Activated CD4-positive, CD25-positive, alpha-beta regulatory T cell (primary cell): ENCODE measurements around the gene NEURL3.

ENCODE experiments used
- DNase-seq, 4 experiments: peaks; one replicate each; lab custom pipeline; 2025; lab: John Stamatoyannopoulos, UW

NEURL3 gene

DNA sequence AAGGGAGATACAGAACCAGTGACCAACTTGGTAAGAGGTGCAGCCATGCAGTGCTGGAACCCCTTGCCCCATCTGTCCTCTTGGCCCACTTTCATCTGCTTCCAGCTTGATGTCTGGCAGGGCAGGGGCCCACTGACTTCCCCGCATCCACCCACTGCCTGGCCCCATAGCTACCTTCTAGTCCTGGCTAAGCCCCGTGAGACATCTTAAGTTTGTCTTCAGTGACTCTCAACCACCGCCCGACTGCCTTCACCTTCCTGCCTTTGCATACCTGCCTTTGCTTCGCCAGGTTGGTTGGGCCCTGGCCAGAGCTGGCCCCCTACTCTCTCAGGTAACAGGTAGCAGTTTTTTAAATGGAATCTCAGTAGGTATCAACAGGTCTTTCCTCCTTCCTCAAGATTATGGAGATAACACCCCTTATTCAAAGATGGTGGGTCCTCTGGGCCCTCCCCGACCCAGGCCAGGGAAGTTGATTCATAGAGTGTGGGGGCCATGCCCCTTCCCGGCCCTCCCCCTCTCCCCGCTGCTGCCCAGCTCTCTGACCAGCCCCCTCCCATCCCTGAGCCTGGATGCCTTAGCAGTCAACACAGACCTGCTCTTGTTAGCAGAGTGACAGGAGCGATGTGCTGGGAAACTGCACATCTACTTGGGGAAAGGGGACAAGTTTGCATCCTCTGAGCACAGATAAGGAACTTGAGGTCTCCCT lies 34.2 kb upstream of the NEURL3 start:
- no peak for DNase-seq

DNA sequence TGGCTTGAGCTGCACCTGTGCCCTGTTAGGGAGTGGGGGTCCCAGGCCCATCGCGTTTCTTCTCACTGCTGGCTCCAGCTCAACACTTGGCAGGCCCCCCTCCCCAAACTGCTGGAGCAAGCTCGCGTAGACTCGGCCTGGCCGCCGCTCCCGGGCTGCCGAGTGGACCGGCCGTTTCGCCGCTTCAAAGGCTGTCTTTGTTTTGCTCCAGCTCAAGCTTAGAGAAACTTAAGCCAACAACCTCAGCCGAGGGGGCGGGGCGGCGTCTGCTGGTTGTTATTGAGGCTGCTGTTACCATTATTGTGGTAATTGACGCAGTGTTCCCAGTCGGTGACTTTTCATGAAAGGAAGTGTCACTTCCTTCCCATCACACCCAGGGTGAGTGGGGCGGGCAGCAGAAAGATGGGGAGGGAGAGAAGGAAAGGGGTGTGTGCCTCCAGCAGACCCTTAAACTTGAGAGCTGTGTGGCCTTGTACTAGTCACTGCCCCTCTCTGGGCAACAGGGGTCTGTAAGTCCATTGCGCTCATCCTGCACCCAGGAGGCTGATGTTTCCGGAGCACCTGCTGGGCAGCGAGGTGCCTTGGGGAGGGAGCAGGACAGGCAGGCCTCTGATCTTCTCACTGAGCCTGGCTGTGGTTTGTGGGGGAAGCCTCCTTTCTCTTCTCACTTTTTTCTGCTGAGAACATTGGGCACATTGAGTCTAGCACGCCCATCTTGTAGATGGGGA lies 33.5 kb upstream of the NEURL3 start:
- peak; percentile 58 to 87 (median 80) for DNase-seq

DNA sequence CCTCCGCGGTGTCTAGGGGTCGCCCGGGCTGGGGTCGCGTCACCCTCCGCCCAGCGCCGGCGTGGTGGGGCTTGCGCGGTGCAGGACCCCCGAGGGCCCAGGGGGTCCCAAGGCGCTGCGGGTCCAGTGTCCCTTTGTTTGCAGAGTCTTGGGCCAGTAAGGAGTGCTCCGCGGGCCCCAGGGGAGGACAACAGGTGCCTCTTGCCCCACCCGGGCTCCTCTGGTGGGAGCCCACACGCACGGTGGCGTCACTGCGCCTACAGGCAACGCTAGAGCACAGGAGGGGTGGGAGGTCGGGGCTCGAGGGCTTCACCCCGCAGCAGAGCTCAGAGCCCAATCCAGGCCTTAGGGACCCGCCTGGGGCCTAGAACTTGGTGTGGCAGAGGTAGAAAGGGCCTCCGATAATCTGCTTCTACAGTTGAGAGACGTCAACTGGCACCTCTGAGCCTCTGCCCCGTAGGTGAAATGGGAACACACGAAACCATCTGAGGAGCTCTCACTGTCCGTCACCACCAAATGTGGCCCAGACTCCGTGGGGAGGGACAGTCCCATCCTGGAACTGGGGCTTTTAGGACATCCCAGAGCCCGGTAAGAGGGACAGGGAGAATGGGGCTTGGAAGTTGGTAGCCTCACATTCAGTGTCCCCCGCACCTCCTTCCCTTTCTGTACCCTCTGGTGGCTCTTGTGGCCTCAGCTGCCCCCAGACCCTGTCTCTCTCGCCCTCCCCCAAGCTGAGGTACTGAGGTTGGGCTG lies 32.8 kb upstream of the NEURL3 start:
- peak in 2 of 4 experiments; percentile 55 to 59 for DNase-seq

GRCh38 chr2:96537066-96537733 lies 32.0 kb upstream of the NEURL3 start:
- DNase-seq: peak; percentile 46 to 80 (median 66)

GRCh38 chr2:96536445-96537065 lies 31.4 kb upstream of the NEURL3 start, which contains the start of gene ARID5A:
Gene ARID5A (plus strand): TSS chr2:96536752. CDS start chr2:96536827, 75 bp downstream.
- peak; percentile 81 to 93 (median 88) for DNase-seq

DNA sequence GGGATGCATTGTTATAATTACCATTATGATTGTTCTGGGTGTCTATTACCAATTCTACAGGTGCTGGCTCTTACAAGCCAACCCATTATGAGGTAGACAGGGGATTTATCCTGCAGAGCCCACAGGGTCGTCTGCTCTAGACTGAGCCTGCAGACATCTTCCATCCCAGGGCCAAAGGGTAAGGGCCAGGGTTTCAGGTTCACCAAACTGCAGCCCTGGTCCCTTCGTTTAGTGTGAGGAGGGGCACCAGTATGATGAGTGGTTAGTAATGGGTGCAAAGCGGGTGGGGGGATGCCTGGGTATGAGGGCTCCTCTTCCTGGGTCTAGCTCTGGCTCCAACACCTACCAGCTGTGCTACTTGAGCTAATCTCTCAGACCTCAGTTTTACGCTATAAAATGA lies 30.2 kb upstream of the NEURL3 start:
- DNase-seq: no peak

DNA sequence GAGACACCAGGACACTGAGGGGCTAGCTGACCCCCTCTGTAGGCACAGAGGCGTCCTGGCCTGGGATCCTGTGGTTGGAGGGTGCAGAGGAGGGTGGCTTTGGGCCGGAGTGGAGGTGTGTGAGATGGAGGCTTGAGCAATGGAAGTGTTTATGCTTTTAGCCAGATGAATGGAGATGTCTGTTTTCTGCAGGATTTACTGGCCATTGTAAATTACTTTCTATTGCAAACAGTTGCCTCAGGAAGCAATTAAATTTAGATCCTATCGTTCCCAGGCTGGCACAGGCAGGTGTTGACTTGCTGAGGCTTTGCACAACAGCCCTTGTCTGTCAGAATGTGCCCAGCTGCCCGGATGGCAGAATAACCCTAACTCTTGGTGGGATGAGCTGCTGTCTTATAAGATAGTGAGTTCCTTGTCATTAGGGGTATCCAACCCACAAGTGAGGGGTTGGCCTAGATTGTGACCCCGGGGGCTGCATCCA lies 29.6 kb upstream of the NEURL3 start:
- no peak for DNase-seq

- DNase-seq: no peak
Measured at GRCh38 chr2:96534141-96534540, 29.0 kb upstream of the NEURL3 start.

- DNase-seq: no peak
Measured at GRCh38 chr2:96533292-96534073, 28.3 kb upstream of the NEURL3 start.

DNA sequence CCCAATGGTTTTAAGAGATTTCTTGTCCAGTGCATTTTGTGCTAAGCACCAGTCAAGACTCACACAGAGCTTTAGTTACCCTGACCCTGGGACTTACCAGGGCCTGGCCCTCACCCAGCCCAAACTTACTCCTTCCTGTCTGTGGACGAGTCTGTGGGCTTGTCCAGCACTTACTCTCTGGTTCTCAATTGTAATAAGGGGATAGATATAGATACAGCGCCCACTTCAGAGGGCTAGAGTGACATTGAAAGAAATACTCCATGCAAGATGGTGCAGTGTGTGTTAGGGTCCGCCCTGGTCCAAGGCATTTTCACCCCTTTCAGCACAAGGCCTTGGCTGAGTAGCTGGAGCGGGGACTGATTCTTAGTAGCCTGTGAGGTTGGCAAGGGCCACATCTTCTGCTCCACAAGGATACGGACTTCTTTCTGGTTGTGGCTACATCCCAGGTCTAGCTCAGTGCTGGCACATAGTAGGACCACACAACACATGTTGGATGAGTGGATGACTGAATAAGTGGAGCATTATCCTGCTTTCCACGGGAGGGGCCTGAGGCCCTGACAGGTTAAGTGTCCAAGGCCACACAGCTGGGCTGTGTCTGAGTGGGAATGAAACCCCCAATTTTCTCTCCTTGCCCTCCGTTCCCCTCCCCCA lies 27.6 kb upstream of the NEURL3 start:
- no peak for DNase-seq

DNA sequence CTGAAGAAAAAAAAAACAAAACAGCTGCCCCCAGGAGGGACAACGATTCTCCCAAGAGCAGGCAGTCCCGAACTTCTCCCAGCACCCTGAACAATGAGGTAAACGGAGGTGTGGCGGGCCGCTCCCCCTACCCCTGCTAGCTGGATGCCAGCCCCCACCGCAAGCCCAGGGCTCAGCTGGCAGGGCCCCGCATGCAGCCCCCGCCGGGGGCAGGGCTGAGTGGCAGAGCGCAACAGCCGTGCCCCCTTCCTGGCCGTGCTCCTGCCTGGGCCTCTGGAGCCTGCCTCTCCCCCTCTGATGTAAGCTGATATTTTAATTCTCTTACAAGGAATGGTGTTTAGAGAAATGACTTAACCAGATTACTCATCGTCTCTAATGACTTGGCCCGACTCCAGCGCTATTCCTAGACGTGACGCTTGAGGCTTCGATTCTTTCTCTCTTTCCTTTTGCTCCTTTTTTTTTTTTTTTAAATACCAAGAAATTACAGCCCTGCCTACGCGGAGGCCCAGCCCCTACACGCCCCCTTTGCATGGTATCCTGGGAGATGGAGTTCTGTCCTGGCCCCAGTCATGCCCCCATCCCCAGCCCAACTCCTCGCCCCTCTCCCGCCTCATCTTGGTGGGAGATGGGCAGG lies 26.8 kb upstream of the NEURL3 start:
- peak; percentile 55 to 78 (median 71) for DNase-seq

DNA sequence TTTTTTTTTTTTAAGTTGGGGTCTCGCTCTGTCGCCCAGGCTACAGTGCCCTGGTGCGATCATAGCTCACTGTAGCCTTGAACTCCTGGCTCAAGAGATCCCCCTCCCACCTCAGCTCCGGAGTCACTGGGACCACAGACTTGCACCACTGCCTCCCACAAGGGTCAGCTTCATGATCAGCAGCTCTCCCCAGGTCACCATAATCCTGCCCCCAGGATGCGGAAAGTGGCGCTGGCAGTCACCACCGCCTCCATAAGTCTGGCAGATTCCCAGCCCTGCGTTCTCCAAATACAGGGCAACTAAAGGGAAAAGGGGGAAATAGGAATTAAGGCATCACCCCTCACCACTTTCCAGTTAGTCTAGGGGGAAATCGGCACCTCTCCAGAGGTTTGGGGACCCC lies 26.2 kb upstream of the NEURL3 start:
- no peak for DNase-seq

- DNase-seq: no peak
Measured at GRCh38 chr2:96530474-96531357, 25.6 kb upstream of the NEURL3 start.

DNA sequence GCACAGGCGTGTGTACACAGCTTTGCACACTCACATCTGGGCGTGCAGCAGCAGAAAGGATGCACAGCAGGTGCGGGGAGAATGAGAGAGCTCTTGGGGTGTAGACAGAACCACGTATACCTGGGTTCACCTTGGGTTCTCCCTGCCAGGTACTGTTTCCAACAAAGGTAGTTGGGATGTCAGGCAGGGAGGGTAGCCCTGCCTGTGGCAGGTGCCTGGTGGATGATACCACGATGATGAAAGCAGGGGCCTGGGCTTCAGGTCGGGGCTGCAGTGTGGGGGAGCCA lies 24.9 kb upstream of the NEURL3 start:
- DNase-seq: no peak

- no peak for DNase-seq
Measured at GRCh38 chr2:96529376-96530143, 24.4 kb upstream of the NEURL3 start.

DNA sequence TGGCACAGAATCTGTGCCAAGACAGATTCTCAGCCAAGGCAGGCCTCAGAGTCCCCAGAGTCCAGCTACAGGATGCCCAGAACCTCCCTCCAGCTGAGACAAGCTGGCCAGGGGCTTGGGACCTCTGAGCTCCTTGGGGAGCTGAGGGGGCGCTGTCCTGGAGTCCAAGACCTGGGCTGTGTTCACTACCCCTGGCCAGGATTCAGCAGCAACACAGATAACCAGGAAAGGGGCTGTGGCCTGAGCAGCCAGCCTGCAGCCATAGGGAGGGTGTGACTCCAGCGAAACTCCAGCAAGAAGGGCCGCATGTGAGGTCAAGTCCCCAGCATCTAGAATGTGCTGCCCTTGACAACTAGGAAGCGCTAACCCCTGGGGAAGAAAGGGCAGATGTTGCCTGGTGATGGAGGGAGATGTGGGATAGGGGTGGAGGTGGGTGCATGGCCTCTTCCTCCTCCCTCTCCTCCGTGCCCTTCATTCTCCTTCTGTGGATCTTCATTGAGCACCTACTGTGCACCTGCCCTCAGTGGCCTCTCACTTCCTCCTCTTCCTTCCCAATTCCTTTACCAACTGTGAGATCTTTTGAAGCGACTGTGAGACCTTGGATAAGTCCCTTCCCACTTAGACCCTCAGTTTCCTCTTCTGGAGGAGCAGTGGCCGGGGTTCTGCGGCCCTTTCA lies 23.7 kb upstream of the NEURL3 start:
- no peak for DNase-seq

DNA sequence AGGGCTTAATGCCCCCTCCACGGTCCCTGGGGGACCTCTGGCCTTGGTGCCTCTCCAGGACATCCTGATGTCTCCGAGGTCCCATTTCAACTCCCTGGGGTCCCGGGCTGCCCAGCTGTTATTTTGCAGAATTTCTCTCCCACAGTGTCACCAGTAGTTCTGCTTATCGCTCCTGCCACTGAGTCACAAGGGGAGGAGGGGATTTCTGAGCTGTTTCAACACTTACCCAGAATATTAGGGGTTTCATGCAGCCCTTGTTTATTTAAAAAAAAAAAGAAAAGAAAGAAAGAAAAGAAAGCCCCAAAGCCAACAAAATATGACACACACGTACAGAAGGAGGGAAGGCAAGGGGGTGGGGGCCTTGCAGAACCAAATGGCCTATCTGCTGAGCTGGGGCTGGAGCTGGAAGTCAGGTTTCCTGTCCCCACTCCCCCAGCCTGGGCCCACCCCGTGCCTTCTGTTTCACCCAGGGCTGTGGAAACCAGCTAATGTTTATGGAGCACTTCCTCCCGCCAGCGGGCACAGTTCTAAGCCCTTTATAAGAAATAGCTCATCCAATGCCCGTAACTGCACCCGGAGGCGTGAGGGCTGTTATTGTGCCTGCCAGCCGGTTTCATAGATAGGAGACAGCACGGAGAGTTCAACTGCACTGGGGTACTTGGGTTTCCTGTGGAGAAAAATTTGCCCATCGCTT lies 23.0 kb upstream of the NEURL3 start:
- DNase-seq: peak in 3 of 4 experiments; percentile 38 to 49 (median 39)
